Calu3 (cell line): ENCODE results near the gene CPAMD8. TPM values are rescaled to one million over a fixed set of nuclear protein-coding genes. Genes with fewer than 3 reads are reported as not detected.
A peak's percentile ranks its signal among the peaks of the same experiment; 100 is the strongest.

Experiments used
- Bru-seq: library from RNA; stranded (reverse); fragments of 400-500 nt; gene quantifications from one replicate; lab custom pipeline; 2021; lab: Mats Ljungman, UMichigan
- BruChase-seq, 2 experiments: library from RNA; stranded (reverse); fragments of 400-500 nt; gene quantifications; one replicate each; lab custom pipeline; 2021; lab: Mats Ljungman, UMichigan
- BruUV-seq: library from RNA; stranded (reverse); fragments of 400-500 nt; replicated peaks from 2 replicates; lab custom pipeline; 2021; lab: Mats Ljungman, UMichigan
- CTCF ChIA-PET: fragments of 300-600 bp; sonication (Branson Sonifier 250); formaldehyde crosslinking; loops from one replicate; lab custom pipeline; 2022; ENCODE audit warnings: antibody characterized with exemption; lab: Charles Lee
- DNase-seq: peaks from one replicate; pipeline ENCODE4 v3.0.0; 2022
- H3K27ac Mint-ChIP-seq: one replicate; pipeline ENCODE4 v1.8.0; 2022; ENCODE audit warnings: mixed read lengths; ENCODE audit not compliant: unreplicated experiment
- H3K27me3 Mint-ChIP-seq: one replicate; pipeline ENCODE4 v1.8.0; 2022; ENCODE audit warnings: mixed read lengths; ENCODE audit not compliant: unreplicated experiment
- H3K36me3 Mint-ChIP-seq: one replicate; pipeline ENCODE4 v1.8.0; 2022; ENCODE audit warnings: mild to moderate bottlenecking, moderate library complexity, mixed read lengths; ENCODE audit not compliant: insufficient read depth, unreplicated experiment
- H3K4me1 Mint-ChIP-seq: one replicate; pipeline ENCODE4 v1.8.0; 2022; ENCODE audit warnings: mild to moderate bottlenecking, low read depth, mixed read lengths; ENCODE audit not compliant: unreplicated experiment
- H3K4me3 Mint-ChIP-seq: one replicate; pipeline ENCODE4 v1.8.0; 2022; ENCODE audit warnings: mild to moderate bottlenecking, low read depth, moderate library complexity, mixed read lengths; ENCODE audit not compliant: unreplicated experiment
- H3K9me3 Mint-ChIP-seq: one replicate; pipeline ENCODE4 v1.8.0; 2022; ENCODE audit warnings: low read depth, mixed read lengths; ENCODE audit not compliant: unreplicated experiment
- intact Hi-C: fragments of 100-400 bp; cut with micrococcal nuclease; formaldehyde crosslinking; loops from one replicate; pipeline ENCODE4 v1.10.0; 2022; ENCODE audit not compliant: unreplicated experiment
- long read RNA-seq: library from polyadenylated mRNA; stranded (forward); transcript quantifications from one replicate; pipeline ENCODE4 v2.0.0, GENCODE V29; 2022
- total RNA-seq: library from RNA; stranded (reverse); gene quantifications from 2 replicates; pipeline ENCODE4 v1.2.3, GENCODE V29; 2022
- TF ChIP-seq, protein P1 (sequence below): fragments of 200-600 bp; IDR thresholded peaks from one replicate; pipeline ENCODE4 v1.8.0; 2022; ENCODE audit warnings: antibody characterized with exemption; ENCODE audit not compliant: unreplicated experiment

The CPAMD8 gene
- total RNA-seq (5.7 and 5.8 TPM in 2 replicates), Bru-seq, nascent RNA (percentile 22 among the genes with signal in this experiment), BruChase-seq, experiment 1, labeled RNA remaining after a 6-hour chase (percentile 27 among the genes with signal in this experiment), BruChase-seq, experiment 2, labeled RNA remaining after a 2-hour chase (percentile 27 among the genes with signal in this experiment)
- long read RNA-seq, partial matches to known transcripts, result 0 of 4 reads
- long read RNA-seq, other reads (novel, unspliced or antisense), result 4 of 4 reads

DNA sequence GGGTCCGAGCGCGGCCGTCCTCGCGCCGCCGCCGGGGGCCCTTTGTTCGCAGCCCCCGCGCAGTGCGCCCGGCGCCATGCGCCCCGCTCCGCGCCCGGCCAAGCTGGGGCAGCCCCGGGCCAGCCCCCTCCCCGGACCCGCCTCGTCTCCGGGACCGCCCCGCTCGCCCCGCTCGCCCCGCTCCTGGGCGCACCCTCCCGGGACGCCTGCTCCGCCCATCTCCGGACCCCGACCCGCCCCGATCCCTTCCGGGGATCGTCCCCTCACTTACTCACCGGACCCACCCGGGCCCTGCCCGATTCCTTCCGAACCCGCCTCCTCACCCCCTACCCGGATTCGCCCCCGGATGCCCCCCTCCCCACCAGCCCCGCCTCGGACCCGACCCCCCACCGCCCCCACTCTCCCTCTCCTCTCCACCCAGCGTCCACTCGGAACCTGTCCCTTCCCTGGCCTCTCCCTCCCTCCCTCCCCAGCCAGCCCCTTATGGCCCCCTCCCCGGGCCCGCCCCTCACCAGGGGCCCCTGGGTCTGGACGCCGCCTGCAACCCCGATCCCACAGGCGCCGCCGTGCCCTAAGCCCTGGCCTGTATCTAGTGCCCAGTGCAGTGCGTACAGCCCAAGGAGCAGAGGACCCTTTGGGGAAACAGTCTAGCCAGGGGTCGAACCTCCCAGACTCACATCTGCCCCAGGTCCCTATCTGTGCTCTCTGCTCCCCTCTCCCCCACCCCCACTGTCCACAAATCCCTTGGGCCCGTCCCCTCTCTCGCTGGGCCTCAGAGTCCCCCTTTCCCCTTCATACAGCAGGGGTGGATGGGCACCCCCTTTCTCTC, at the start of gene CPAMD8:
Gene CPAMD8 (minus strand): TSS at position 105 of the 829 bp plus-strand sequence. CDS start 168 bp downstream, outside the sequence.
- Mint-ChIP-seq H3K4me1 (peaks cover 9% of the 10 kb centered on the region), H3K9me3 (no peaks in the 10 kb centered on the region), H3K36me3 (peaks cover 23% of the 10 kb centered on the region), H3K4me3 (peak within 1 kb of the TSS; percentile 44), H3K27ac (no peak within 1 kb of the TSS), H3K27me3 (peaks cover 21% of the 10 kb centered on the region)
- TF ChIP-seq, protein P1, sequence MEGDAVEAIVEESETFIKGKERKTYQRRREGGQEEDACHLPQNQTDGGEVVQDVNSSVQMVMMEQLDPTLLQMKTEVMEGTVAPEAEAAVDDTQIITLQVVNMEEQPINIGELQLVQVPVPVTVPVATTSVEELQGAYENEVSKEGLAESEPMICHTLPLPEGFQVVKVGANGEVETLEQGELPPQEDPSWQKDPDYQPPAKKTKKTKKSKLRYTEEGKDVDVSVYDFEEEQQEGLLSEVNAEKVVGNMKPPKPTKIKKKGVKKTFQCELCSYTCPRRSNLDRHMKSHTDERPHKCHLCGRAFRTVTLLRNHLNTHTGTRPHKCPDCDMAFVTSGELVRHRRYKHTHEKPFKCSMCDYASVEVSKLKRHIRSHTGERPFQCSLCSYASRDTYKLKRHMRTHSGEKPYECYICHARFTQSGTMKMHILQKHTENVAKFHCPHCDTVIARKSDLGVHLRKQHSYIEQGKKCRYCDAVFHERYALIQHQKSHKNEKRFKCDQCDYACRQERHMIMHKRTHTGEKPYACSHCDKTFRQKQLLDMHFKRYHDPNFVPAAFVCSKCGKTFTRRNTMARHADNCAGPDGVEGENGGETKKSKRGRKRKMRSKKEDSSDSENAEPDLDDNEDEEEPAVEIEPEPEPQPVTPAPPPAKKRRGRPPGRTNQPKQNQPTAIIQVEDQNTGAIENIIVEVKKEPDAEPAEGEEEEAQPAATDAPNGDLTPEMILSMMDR, result no peak
- DNase-seq, result no peak
- BruUV-seq, result no TSS peak
- CTCF ChIA-PET, result no interaction called here
- intact Hi-C loops, result no loop called here

DNA sequence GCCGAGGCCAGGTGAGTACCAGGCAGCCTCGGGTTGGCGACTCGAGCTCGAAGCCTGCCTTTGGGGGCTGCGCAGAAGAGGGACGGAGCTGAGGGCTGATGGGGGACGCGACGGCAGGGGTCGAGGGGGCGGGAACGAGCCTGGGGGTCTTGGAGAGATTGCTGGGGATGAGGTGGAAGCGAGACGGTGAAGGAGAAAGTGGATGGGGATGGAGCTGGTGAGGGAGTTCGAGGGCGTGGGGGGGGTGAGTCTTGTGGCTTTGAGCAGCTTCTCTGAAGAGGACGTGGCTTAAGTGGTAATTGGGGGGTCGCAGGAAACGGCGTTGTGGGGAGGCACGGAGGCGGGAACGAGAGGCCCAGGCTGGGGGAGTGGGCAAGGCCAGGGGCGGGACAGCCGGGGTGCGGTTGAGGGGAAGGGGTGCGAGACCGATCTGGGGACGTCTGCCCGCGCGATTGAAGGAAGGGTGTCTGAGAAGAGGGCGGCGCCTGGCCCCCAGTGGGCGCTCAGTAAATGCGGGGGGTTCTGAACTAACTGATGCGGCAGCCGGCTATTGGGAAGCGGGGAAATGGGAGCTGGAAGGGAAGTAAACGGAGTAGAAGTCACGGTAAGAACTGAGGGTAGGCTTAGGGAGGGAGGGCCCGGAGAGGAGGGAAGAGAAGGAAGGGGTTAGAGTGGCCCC, 49.4 kb upstream of the CPAMD8 start:
- H3K4me3 Mint-ChIP-seq, result peak overlapping the region; percentile 78
- no peaks in the 10 kb centered on the region for H3K27me3 Mint-ChIP-seq
- H3K36me3 Mint-ChIP-seq, result peaks cover 39% of the 10 kb centered on the region
- BruUV-seq, result no TSS peak
- H3K27ac Mint-ChIP-seq, result peak overlapping the region; percentile 33
- CTCF ChIA-PET, result no interaction called here
- peak; percentile 8 for DNase-seq
- TF ChIP-seq, protein P1, result no peak
- intact Hi-C loops, result loop anchor here (2.0 kb wide), 1 partner anchor 59 kb away; no protein-coding TSS in a partner anchor
- peaks cover 8% of the 10 kb centered on the region for H3K4me1 Mint-ChIP-seq
- no peaks in the 10 kb centered on the region for H3K9me3 Mint-ChIP-seq

GRCh38 chr19:17075035-17075863, 48.6 kb upstream of the CPAMD8 start, which contains the start of the genes HAUS8 and MYO9B:
Gene HAUS8 (minus strand): TSS chr19:17075452. CDS start chr19:17075422, 30 bp downstream.
Gene MYO9B (plus strand): TSS chr19:17075777. CDS start chr19:17101718, 25,941 bp downstream.
- Mint-ChIP-seq H3K4me3 (peak within 1 kb of the TSS; percentile 78), H3K36me3 (peaks cover 43% of the 10 kb centered on the region), H3K27me3 (no peaks in the 10 kb centered on the region), H3K9me3 (no peaks in the 10 kb centered on the region), H3K27ac (peak within 1 kb of the TSS; percentile 33), H3K4me1 (peaks cover 8% of the 10 kb centered on the region)
- CTCF ChIA-PET, result no interaction called here
- BruUV-seq, result no TSS peak
- intact Hi-C loops, result loop anchor here (2.0 kb wide), 1 partner anchor 60 kb away; no protein-coding TSS in a partner anchor
- DNase-seq, result peak; percentile 97
- TF ChIP-seq, protein P1, result no peak
